OCI-LY1 (cell line): ENCODE measurements around the gene SART3.

Source experiments
- H2AFZ ChIP-seq: fragments of 200-600 bp; sonication (generic), shearing (Covaris generic); 2 replicates; pipeline ENCODE4 v1.6.0; 2014; ENCODE audit warnings: antibody characterized with exemption, mild to moderate bottlenecking, low read length
- H3F3A ChIP-seq: fragments of 200-600 bp; sonication (generic), shearing (Covaris generic); 2 replicates; pipeline ENCODE4 v1.6.0; 2014; ENCODE audit warnings: mild to moderate bottlenecking, antibody characterized with exemption, low read length, moderate library complexity; ENCODE audit not compliant: insufficient read depth
- H3K27ac ChIP-seq: fragments of 200-600 bp; sonication (generic); 2 replicates; pipeline ENCODE4 v1.5.1; 2014; ENCODE audit warnings: low read length, mixed run types, mild to moderate bottlenecking, low read depth; ENCODE audit not compliant: poor library complexity, severe bottlenecking
- H3K27me3 ChIP-seq: fragments of 200-600 bp; sonication (generic); 2 replicates; pipeline ENCODE4 v1.6.0; 2014; ENCODE audit warnings: antibody characterized with exemption, mild to moderate bottlenecking, low read length, moderate library complexity; ENCODE audit not compliant: insufficient read depth
- H3K36me3 ChIP-seq: fragments of 200-600 bp; sonication (generic); 2 replicates; pipeline ENCODE4 v1.6.1; 2014; ENCODE audit warnings: mild to moderate bottlenecking, antibody characterized with exemption, low read length, moderate library complexity, mixed read lengths; ENCODE audit not compliant: insufficient read depth
- H3K4me1 ChIP-seq: fragments of 200-600 bp; sonication (generic); 2 replicates; pipeline ENCODE4 v1.5.1; 2014; ENCODE audit warnings: mild to moderate bottlenecking, low read length, moderate library complexity; ENCODE audit not compliant: insufficient read depth, severe bottlenecking
- H3K4me2 ChIP-seq: fragments of 200-600 bp; sonication (generic), shearing (Covaris generic); 2 replicates; pipeline ENCODE4 v1.6.1; 2014; ENCODE audit warnings: low read length
- H3K4me3 ChIP-seq: fragments of 200-600 bp; sonication (generic); 2 replicates; pipeline ENCODE4 v1.5.1; 2014; ENCODE audit warnings: low read length, low read depth, mild to moderate bottlenecking, mixed read lengths; ENCODE audit not compliant: poor library complexity, severe bottlenecking
- H3K79me2 ChIP-seq: fragments of 200-600 bp; shearing (Covaris generic); 2 replicates; pipeline ENCODE4 v1.6.1; 2016; ENCODE audit warnings: mixed run types, low read length, mixed read lengths; ENCODE audit not compliant: insufficient read depth
- H3K9ac ChIP-seq: fragments of 200-600 bp; sonication (generic), shearing (Covaris generic); 2 replicates; pipeline ENCODE4 v1.6.1; 2014; ENCODE audit warnings: mild to moderate bottlenecking, low read length, mixed read lengths
- H3K9me2 ChIP-seq: fragments of 200-600 bp; sonication (generic), shearing (Covaris generic); 2 replicates; pipeline ENCODE4 v1.6.1; 2014; ENCODE audit warnings: low read depth, mild to moderate bottlenecking, low read length, mixed read lengths
- H3K9me3 ChIP-seq: fragments of 200-600 bp; shearing (Covaris generic); 2 replicates; pipeline ENCODE4 v1.6.1; 2014; ENCODE audit warnings: low read length, mixed read lengths
- H4K20me1 ChIP-seq: fragments of 200-600 bp; sonication (generic), shearing (Covaris generic); 2 replicates; pipeline ENCODE4 v1.6.0; 2016; ENCODE audit warnings: mild to moderate bottlenecking, low read length; ENCODE audit not compliant: insufficient read depth
- CTCF ChIP-seq: fragments of 200-600 bp; sonication (generic), shearing (Covaris generic); IDR thresholded peaks from 2 replicates; pipeline ENCODE4 v1.5.1; 2017; ENCODE audit warnings: mild to moderate bottlenecking, antibody characterized with exemption, low read length, moderate library complexity, mixed read lengths
- EZH2 ChIP-seq: fragments of 200-600 bp; sonication (generic), shearing (Covaris generic); IDR thresholded peaks from 2 replicates; pipeline ENCODE4 v1.8.0; 2017; ENCODE audit warnings: borderline replicate concordance, mixed run types, mild to moderate bottlenecking, antibody characterized with exemption, low read length, moderate library complexity, mixed read lengths

The SART3 gene

GRCh38 chr12:108478611-108479206 is 82.3 kb downstream of the SART3 start:
- no peaks in the 10 kb centered on the region for H3K9me2 ChIP-seq
- H3K9me3 ChIP-seq = no peaks in the 10 kb centered on the region
- H3K4me2 ChIP-seq = no peak overlapping the region
- no peak overlapping the region for H2AFZ ChIP-seq
- no peaks in the 10 kb centered on the region for H3K79me2 ChIP-seq
- TF ChIP-seq EZH2 (no peak), CTCF (no peak)
- H3F3A ChIP-seq = no peaks in the 10 kb centered on the region
- no peaks in the 10 kb centered on the region for H4K20me1 ChIP-seq
- H3K27me3 ChIP-seq = no peaks in the 10 kb centered on the region
- H3K4me3 ChIP-seq = no peak overlapping the region
- no peak overlapping the region for H3K9ac ChIP-seq
- no peak overlapping the region for H3K27ac ChIP-seq
- no peaks in the 10 kb centered on the region for H3K4me1 ChIP-seq
- H3K36me3 ChIP-seq = no peaks in the 10 kb centered on the region

GRCh38 chr12:108477881-108478259 is 83.1 kb downstream of the SART3 start:
- no peak overlapping the region for H3K27ac ChIP-seq
- no peaks in the 10 kb centered on the region for H3K4me1 ChIP-seq

GRCh38 chr12:108477055-108477880 is 83.7 kb downstream of the SART3 start:
- Histone ChIP-seq H3F3A (no peaks in the 10 kb centered on the region), H4K20me1 (no peaks in the 10 kb centered on the region), H3K9ac (no peak overlapping the region), H3K79me2 (no peaks in the 10 kb centered on the region), H3K9me2 (no peaks in the 10 kb centered on the region), H2AFZ (no peak overlapping the region), H3K27me3 (no peaks in the 10 kb centered on the region), H3K4me1 (no peaks in the 10 kb centered on the region), H3K9me3 (no peaks in the 10 kb centered on the region), H3K4me3 (no peak overlapping the region), H3K36me3 (no peaks in the 10 kb centered on the region), H3K27ac (no peak overlapping the region), H3K4me2 (no peak overlapping the region)
- TF ChIP-seq EZH2 = no peak
- TF ChIP-seq CTCF = no peak

More at GRCh38 chr12:108477881-108478259, 83.1 kb downstream of the SART3 start:
- H3K79me2 ChIP-seq = no peaks in the 10 kb centered on the region
- no peak overlapping the region for H3K4me3 ChIP-seq
- no peaks in the 10 kb centered on the region for H3K36me3 ChIP-seq
- no peak overlapping the region for H3K9ac ChIP-seq
- no peaks in the 10 kb centered on the region for H3K9me3 ChIP-seq
- H2AFZ ChIP-seq = no peak overlapping the region
- H3F3A ChIP-seq = no peaks in the 10 kb centered on the region
- TF ChIP-seq EZH2 (no peak), CTCF (no peak)
- H3K9me2 ChIP-seq = no peaks in the 10 kb centered on the region
- no peaks in the 10 kb centered on the region for H3K27me3 ChIP-seq
- no peaks in the 10 kb centered on the region for H4K20me1 ChIP-seq
- no peak overlapping the region for H3K4me2 ChIP-seq
